CD4-positive, alpha-beta T cell treated with Interleukin-4 for 4 hours (primary cell): ENCODE measurements around the gene RNF5.
A peak's percentile ranks its signal among the peaks of the same experiment; 100 is the strongest.
"Not testable (repeated sequence)": the region's sequence is repeated elsewhere in the genome, so short reads cannot be mapped to it uniquely, and the experiment has no call there.

Source experiments
- DNase-seq: peaks from one replicate; pipeline ENCODE4 v3.0.0-alpha.2; 2020

RNF5 gene

DNA sequence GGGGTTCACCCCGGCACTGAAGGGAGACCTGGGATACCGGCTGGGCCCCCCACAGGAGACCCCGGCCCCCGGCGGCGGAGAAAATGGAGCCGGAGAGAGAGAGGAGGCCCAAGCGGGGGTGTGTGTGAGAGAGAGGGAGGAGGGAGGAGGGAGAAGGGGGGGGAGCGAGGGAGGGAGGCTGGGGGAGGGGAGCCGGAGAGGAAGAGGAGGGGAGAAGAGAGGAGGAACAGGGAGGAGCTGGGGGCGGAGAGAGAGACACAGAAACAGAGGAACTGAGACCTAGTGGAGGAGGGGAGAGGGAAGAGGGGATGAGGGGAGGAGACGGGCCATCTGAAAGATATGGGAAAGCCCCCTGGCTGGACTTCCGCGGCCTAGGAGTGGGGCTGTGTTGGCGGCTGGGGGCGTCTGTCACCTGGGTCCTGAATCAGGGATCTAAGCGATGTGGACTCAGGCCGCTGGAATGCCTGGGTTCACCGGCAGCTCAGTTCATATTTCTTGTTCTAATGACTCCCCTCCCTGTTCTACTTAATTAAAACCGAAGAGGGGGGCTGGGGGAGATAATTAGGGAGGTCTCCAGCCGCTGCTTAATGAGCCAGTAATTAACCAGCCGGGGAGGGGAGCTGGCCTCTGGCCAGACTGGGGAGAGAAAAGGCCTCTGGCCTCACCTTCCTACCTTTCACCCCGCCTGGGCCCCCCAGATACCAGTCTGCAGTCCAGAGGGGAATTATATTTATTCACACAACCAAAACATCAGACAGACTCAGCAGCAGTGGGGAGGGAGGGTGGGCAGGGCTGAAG, 12.0 kb downstream of the RNF5 start, which contains the start of gene PBX2:
PBX2 (minus strand) TSS at position 149 of the 798 bp plus-strand sequence. CDS start 287 bp downstream, outside the sequence.
- peak; percentile 91 for DNase-seq

DNA sequence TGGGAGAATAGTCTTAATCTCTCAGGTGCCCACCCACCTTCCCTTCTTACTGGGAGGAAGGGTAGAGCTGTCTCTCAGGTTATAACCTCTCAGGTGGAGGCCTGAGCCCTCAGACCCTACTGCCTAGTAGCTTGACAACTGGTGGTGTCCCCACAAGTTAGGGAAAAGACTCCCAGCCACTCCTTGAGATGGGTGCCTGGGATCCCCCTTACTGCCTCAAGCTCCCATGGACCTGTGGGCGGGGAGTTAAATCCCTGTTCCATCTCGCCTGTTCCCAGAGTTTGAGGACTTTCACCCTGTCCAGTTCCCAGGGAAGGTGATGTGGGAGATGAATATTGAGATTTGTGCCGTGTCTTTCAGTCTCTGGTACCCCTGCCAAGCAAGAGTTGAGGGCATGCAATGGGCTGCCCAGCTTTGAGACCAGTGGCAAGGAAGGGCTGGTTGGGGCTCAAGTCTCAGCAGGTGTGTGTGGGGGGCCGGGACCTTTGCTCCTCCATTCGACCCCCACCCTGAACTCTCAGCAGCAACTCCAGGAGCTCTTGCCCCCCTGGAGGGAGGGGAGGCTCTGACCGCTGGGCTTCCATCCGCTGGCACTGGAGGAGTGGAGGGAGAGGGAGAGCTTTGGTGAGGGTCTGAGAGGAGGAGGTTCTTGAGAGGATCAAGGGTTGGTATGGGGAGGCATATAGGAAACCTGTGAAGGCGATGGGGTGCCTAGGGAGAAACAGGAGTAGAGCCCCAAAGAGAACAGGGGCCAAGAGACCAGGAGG, 12.9 kb downstream of the RNF5 start:
- DNase-seq: no peak

DNA sequence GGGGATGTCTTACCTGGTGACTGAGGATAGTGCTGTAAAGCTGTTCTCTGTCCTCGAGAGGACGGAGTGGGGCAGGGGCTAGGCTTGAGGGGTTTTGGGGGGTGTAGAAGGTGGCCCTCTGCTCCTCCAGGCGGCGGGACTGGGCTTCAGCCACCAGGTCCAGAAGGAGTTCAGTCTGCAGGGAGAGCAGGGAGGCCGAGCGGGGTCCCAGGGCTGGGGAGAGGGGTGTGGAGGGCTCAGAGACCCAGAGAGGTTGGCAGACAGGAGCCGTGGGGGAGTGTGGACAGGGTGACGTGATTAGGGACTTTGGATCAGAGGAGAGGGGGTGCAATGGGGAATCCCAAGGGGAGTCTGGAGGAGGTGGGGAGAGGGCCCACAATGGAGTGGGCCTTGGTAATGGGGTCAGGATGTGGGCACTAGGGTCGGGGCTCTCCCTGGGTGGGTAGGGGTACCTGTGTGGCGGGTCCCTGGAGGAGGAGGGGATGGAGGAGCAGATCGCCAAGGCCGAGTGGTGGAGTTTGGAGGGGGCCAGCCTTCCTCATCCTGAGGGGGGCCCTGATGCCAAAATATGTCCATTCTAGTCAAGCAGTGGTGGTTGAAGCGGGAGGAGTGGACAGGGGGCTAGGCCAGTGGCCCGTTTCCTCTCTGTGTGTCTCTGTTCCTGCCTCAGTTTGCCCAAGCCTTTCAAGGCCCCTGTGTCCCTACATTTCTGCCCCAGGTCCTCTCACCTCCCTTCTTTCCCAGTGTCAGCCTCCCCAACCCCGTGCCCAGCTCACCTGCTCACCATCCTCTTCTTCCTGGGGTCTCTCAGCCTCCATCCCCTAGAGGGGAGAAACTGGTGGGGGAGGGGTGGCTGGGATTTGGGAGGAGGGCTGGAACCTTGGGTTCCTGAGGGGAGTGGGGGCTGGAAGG, 13.7 kb downstream of the RNF5 start:
- peak; percentile 24 for DNase-seq

DNA sequence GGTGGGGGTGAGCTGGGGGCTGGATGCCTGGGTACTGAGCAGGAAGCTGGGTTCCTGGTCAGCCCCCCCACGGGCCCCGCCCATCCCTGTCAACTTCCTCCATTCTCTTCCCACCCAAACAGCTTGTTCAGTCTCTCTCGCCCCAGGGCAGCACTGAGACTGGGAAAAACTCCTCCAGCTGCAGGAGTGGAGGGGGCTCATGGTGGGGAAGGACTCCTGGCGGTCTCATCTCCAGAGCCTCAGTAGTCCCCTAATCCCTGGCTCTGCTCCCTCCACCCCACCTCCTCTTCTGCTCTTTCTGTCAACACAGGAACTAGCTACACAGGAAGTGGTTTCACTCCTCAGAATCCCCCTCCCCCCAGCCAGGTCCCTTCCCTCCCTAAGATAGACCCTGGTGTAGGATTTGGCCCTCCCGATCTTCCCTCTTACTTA, 14.4 kb downstream of the RNF5 start, which contains the start of gene GPSM3:
GPSM3 (minus strand) TSS at position 36 of the 432 bp plus-strand sequence. CDS start 130 bp downstream, outside the sequence.
- peak; percentile 56 for DNase-seq

DNA sequence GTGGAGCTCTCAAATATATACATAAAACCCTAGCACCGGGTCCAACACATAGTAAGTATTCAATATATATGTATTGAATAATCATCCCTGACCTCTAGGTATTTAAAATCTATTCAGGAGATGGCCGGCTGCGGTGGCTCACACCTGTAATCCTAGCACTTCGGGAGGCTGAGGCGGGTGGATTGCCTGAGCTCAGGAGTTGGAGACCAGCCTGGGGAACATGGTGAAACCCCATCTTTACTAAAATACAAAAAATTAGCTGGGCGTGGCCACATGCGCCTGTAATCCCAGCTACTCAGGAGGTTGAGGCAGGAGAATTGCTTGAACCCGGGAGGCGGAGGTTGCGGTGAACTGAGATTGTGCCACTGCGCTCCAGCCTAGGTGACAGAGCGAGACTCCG, 14.9 kb downstream of the RNF5 start:
- not testable (repeated sequence) for DNase-seq

DNA sequence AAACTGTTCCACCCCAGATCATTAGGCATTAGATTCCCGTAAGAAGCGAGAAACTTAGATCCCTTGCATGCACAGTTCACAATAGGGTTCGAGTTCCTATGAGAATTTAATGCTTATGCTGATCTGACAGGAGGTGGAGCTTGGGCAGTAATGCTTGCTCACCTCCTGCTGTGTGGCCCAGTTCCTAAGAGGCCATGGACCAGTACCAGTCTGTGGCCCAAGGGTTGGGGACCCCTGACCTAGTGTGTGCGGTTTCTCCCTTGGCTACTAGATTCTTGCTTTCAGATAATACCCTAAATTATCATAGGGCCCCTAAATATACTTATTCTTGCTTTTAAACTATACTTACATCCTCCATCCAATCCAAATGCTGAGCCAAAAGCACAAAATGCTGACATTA, 16.2 kb downstream of the RNF5 start:
- DNase-seq: no peak

DNA sequence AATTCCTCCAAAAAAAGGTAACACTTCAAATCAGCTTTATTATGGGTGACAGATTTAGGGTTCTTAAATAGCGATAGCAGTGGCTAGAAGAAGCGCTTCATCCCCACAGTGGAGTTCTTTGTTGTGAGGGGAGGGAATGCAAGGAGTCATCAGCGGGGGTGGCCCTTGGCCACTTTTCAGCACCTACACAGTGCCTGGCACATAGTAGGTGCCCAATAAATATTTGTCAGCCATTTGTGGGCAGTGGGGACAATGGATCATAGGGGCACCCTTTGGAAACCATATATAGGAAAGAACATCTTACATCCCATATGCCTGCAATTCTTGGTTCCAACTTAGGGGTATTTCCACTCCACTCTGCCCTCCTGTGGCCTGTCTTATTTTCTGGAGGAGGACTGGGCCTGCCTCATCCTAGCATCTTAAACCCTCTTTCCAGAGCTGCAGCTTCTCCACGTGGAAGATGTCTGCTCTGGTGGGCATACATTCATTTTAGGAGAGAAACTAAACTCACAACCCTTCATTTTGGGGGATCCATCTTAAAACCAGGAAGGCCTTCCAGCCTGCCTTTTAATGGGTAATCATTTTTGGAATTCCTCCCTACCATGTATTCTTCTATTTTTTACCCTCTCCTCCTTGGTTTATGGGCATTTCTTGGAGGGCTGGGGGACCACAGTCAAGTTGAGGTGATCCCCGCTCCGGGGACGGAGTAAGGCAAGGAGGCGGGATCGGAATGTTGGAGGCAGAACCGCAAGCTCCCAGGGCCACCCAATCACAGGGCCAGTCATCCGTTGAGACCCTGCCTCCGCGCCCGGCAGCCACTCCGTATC, 16.8 kb downstream of the RNF5 start:
- peak; percentile 48 for DNase-seq

DNA sequence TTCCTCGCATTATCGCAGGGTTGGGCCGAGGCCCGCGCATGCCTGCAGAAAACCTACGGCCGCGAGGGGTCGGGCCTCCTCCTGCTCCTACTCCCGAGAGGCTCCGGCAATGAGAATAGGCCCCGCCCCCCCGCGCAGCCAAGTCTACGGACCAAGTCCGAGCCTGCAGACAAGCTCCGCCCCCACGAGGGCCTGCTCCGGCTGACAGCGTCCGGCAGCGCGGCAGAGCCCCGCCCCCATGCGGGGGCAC, 17.4 kb downstream of the RNF5 start:
- peak; percentile 100 for DNase-seq

DNA sequence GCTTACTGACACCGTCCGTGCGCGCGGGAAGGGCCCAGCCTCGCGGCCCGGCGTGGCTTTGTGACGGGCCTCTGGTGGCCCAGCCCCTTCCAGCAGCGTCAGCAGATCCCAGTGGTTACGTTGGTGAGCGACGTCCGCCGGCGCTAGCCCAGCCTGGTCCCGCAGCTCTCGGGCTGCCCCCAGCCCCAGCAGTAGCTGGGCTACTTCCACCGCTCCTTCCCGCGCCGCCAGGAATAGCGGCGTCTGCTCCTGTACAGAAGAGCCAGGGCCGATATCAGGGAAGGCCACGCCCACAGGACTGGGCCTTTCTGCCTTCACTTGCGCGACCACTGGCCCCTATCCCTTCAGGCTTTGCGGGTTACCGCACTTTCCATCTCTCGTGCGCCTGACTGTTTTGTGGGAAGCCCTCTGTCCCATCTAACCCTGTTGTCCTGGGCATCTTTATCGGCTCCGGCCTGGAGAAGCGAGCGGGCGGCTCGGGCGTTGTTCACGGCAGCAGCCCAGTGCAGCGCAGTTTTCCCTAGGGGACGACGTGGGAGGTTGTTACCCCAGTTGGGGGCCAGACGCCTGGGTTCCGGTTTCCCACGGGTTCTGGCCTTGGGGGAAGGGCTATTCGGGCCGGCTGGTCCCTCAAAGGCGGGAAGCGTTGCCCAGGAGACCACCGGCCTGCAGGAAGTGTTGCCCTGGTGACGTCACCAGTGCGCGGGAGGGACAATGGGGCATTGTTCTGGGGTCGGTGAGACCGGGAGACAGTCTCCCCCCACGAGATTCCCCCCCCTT, 17.9 kb downstream of the RNF5 start:
- peak; percentile 38 for DNase-seq

DNA sequence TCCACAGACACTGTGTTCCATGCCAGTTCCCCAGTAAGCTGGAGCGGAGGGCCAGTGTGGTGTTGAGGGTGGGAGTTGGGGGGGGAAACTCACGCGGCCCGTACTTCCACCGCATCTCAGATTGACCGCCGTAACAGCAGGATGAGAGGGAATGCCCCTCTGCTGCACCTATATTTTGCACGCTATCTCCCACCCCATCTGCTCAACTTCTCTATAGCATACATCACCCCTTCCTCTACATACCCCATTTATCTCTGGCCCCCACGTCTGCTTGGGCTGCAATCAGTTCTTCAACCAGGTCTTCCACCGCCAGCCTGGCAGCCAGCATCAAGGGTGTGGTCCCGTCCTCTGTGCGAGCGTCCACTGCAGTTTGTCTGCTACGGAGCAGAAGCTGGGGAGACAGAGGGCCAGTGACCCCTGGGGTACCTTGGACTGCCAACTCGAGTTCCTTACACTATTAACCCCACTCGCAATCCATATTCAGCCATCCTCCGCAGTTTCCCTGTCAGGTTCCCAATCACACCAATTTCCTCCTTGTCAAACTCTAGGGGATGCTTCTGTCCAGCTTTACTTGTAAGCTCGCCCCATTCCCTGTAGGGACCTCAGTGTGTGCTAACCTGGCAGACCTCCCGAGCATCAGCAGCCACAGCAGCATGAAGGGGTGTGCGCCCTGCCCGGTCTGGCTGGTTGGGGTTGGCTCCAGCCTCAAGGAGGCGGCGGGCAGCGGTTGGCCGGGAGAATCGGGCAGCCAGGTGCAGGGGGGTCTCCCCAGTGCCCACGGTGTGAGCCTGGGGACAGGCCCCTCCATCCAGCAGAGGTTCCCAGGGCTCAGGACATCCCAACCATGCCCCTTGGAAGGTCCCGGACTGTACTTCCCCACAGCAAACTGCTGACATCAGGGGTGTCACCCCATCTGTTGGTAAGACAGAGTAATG, 18.7 kb downstream of the RNF5 start:
- no peak for DNase-seq

DNA sequence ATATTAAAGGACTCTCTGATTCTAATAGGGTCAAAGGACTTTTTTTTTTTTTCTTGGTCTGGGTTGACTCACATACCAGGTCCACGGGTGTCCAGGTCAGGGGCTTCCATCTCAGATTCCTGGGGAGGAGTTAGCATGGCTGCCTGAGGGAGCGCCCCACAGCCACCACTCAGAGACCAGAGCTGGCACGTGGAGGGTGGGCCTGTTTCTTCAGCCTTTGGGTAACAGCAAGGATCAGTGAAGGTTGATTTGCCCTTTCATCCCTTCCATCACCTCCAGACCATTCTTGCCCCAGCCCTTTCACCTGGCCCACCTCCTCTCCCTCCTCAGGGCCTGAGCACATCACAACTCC, 20.1 kb downstream of the RNF5 start:
- DNase-seq: no peak

DNA sequence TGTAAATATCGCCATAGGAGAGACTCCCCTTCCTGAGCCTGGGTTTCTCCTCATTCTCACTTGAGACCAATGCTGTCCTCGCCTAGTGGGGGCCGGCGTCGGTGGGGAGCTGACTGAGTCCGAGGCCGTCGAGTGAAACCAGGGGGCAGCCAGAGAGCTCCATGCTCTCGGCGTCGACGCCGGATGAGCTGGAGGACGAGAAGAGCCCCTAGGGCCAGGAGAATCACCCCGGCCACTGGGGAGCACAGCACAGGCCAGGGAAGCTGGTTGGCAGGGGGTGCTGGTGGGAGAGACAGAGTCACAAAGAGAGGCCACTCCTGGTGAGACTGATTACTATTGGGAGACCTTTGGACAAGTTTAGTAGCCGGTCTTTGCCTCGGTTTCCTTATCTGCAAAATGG, 20.7 kb downstream of the RNF5 start:
- no peak for DNase-seq

DNA sequence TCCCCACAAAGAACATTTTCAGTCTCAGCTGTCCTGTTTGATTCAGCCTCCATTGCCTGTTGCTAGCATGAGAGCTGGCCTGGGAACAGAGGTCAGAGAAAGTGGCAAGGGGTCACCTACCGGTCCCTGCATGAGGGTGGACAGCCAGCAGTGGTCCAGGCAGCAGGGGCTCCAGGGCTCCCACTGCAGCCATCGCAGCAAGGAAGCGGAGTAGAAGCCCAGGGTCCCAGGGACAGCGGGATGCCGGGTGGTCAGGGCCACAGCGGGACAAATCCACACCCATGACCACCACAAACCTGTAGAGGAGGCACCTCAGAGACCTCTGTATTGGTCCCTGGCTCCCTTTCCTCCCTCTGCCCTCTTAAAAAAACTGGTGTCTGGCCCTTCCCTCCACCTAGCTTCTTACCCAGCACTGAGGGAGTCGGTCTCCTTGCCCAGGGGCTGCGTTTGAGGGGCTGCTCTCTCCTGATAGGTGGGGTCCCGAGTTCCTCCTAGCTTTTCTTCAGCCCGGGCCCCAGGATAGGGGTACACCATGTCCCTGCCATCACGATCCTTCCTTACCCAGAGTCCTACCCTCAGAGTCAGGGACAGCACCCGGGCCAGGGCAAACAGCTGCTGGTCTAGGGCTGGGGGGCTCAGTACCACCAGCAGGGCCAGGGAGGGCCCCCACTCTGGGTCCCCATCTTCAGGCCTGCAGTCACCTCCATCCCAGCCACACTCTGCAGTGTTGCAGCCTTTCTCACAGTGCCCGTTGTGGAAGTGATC, 22.7 kb downstream of the RNF5 start:
- DNase-seq: no peak

DNA sequence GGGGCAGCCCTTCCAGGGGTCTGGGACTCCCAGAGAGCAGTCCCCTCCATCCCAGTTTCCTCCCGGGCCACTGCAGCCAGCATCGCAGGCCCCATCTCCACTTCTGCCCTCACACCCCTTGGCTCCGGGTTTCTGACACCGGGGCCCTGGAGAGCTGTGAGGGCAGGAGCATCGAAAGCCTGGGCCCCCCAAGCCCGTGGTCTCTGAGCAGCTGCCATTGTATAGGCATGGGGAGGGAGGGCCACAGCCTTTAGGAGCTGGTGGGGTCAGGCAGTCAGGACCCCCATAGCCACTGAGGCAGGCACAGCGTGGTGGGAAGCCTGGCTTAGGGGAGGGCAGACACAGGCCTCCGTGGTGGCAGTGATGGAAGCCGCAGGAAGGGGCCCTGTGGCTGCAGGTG, 24.0 kb downstream of the RNF5 start:
- DNase-seq: no peak

DNA sequence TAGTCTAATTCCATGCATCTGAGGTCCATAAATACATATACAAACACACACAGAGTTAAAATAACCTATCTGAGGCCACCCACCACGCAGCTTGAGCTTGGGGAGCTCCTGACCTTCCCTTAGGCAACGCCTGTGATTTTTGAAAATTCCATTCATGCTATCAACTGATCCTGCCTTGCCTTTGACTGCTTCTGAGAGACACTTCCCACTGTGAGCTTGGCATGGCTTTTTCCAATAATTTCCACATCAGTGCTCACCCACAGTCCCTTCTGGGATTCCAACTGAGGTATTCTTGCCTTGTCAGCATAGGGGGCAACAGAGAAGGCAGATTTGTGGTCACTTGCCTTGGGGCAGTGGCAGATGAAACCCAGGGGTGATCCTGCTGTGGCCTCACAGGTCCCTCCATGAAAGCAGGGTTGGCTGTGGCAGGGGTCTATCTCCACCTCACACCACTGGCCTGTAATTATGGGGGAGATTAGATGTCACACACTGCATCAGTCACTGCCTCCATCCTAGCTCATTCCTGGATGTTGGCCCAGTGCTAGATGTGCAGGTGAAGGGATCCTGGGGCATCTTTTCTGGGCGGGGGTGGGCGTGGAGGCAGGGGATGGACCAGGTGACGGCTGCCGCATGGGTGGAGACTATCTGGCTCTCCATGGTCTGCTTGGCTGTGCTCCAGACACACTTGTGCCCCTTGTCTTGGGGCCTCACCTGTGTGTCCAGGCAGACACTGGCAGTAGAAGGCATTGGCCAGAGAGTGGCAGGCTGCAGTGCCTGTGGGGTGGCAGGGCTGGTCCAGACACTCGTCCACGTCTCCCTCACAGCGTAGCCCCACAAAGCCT, 25.4 kb downstream of the RNF5 start:
- no peak for DNase-seq

DNA sequence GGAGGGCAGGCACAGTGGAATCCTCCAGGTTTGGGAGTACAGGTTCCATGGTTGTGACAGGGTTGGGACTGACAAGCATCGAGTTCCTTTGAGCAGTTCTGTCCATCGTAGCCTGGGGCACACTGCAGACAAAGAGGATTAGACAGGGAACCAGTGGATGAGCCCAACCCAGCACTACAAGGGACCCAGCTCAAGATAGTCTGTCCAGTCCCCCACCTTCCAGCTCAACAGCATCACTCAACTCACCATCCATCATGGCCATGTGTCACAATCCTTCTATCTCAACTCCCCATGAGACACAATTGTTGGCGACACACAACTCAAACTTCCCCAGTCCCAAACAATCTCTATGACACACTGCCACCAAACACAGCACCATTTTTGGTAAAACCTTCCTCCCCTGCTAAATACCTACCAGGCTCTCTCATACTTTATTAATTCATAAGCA, 26.1 kb downstream of the RNF5 start:
- DNase-seq: no peak

DNA sequence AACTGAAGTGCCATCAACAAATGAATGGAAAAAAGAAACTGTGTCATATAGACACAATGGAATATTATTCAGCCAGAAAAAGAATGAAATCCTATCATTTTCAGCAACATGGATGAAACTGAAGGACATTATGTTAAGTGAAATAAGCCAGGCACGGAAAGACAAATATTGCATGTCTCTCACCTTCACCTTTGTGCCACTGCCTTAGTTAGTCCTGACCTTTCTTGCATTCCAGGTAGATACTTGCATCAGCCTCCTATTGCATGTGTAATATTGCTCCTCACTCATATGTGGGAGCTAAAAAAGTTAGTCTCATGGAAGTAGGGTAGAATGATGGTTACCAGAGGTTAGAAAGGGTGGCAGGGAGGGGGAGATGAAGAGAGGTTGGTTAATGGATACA, 30.8 kb downstream of the RNF5 start:
- no peak for DNase-seq

DNA sequence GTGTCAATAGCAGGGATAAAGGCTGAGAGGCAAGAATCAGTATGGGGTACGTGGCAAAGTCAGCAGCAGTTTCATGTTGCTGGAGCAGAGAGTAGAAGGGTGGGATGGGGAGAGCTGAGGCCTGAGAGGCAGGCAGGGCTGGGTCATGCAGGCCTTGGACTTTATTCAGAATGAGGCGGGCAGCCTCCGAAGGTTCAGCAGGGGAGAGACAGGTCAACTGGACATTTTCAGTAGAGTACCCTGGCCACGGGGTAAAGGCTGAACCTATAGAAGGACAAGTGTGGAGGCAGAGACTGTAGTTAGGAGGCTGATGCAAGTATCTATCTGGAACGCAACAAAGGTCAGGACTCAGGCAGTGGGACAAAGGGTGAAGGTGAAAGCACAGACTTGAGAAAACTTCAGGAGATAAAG, 32.0 kb downstream of the RNF5 start:
- no peak for DNase-seq

DNA sequence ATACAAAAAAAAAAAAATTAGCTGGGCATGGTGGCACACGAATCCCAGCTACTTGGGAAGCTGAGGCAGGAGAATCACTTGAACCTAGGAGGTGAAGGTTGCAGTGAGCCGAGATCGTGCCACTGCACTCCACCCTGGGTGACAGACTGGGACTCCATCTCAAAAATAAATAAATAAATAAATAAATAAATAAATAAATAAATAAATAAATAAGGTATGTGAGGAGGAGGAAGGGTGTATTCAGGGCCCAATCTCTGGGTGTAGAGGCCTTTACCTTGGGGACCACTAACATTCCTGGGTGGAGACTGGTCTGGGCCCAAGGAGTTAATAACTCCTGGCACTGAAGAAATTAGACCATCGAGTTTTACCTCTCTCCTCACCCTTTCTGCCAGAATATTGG, 33.2 kb downstream of the RNF5 start:
- DNase-seq: not testable (repeated sequence)
